CD4-positive, alpha-beta T cell treated with Interleukin-15 for 1 hour (primary cell): ENCODE results near the gene GORASP1.

Source experiments
- DNase-seq: peaks from one replicate; pipeline ENCODE4 v3.0.0-alpha.2; 2020

Gene GORASP1

DNA sequence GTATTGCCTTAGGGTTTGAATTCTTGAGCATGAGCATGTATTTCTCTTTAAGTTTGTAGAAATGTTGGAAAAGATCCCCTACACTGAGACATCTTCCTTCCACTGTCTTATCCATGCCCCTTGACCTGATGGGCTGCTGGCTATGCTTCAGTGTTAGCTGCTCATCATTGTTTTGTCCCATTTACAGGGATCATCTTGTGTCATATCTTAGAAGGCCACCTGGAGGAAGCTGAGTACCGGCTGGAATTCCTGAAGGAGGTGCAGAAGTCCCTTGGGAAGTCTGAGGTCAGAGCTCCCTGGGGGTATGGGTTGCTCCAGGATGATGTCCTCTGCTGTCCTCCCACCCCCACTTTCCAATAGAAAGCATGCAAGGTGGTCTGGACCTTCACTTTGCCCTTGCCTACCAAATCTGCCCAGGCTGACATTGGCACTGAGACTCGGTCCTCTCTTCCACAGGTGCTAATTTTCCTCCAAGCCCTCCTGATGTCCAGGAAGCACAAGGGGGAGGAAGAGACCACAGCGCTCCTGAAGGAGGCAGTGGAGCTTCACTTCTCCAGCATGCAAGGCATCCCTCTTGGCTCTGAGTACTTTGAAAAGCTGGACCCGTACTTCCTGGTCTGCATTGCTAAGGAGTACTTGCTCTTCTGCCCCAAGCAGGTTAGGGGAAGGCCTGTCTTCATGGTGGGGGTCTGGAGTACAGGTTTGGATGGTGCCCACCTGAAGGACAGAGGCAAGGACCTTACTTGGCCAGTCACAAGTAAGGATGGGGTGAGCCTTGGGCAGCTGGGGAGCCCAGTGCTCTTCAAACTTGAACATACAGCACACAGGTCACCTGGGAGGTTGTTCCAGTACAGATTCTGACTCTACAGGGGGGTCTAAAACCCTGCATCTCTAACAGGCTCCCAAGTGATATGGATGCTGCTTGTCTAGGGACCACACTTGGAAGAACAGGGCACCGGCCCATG lies 17.7 kb upstream of the GORASP1 start:
- DNase-seq = no peak

DNA sequence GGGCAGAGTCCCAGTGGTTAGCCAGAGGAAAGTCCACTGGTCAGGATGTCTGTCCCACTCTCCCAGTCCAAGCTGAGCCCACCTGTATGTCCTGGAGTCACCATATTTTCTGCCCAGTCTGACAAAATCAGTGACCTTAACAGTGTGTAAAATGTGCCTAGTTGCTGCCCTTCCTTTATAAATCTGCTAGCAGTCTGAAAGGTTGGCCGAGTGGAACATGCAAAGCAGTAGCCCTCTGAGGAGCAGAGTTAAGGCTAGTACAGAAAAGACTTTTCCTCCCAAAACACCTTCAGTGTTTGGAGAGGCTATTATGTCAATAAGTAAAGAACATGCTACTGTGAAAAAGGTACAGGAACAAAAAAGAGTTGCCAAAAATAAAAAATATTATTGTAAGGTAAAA lies 15.4 kb upstream of the GORASP1 start:
- DNase-seq = no peak

GRCh38 chr3:39121621-39122020 lies 14.2 kb upstream of the GORASP1 start:
- no peak for DNase-seq

GRCh38 chr3:39118931-39119660 lies 11.7 kb upstream of the GORASP1 start:
- DNase-seq = no peak

- no peak for DNase-seq
Measured at GRCh38 chr3:39118079-39118478, 10.7 kb upstream of the GORASP1 start.

DNA sequence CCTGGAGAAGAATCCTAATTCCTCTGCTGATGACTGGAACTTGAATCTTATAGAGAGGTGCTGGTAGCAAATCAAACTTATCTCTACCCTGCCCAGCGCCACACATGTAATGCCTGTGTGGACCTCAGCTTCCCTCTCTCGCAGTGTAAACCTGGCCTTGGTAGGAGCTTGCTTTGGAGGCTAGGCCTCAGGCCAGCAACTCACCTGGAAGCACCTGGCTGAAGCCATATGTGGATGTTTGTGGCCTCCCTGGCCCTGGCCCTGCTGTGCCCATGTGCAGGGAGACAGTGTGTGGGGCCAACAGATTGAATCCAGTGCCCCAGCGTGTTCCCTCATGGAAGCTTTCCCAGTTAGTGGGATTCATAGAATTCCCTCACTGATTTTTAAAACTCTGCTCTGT lies 8.4 kb upstream of the GORASP1 start:
- no peak for DNase-seq

DNA sequence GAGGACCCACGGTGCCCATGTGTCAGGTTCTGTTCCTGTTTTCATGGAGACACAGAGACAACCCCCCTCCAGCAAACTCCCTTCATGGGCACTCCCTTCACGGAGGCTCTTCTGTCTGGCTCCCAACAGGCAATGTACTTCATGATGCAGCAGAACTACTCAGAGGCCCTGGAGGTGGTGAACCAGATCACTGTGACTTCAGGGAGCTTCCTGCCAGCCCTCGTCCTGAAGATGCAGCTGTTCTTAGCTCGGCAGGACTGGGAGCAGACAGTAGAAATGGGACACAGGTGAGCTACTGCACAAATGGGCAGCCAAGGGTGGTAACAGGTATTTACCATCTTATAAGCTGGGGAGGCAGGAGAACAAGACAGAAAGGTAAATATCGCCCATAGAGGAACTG lies 7.0 kb upstream of the GORASP1 start:
- no peak for DNase-seq

DNA sequence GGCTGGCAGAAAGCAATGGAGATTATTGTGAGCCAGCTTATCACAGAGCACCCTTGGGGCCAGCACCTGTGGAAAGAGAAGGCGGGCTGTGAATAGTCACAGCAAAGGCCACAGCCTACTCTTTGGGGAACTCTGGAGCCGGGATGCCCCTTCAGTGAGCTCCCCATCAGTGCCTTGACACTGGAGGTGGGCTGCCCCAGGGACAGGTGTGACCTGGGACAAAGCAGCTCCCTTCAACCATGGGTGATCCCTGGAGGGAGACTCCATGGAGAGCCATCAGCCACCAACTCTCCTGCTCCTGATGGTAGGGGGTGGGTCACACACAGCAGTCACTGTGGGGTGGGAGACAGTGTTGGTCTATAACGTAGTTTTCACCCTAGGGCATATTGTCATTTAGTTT lies 5.9 kb upstream of the GORASP1 start:
- no peak for DNase-seq

- DNase-seq = no peak
Measured at GRCh38 chr3:39112535-39112934, 5.1 kb upstream of the GORASP1 start.

DNA sequence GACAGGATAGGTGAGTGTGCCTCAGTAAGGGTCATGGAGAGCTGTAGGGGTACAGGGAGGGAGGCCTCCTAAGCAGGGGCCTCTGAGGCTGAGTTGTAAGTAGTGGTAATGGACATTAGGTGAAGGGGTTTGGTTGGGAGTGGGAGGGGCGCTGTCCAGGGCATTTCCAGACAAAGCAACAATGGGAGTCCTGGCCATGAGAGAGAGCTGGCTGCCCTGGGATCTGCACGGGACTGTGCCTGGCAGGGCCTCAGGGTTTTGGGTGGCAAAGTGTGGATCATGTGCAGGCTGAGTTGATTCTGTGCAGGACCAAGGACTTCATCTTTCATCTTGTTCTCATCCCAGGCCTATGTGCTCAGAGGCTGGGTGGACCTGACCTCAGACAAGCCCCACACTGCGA lies 4.7 kb upstream of the GORASP1 start:
- DNase-seq = no peak

- no peak for DNase-seq
Measured at GRCh38 chr3:39110041-39110639, 2.7 kb upstream of the GORASP1 start.

GRCh38 chr3:39109086-39109485 lies 1.7 kb upstream of the GORASP1 start:
- no peak for DNase-seq

GRCh38 chr3:39108200-39108710 lies 828 bp upstream of the GORASP1 start:
- peak; percentile 53 for DNase-seq

- DNase-seq = no peak
Measured at GRCh38 chr3:39106851-39107387, 508 bp downstream of the GORASP1 start.

DNA sequence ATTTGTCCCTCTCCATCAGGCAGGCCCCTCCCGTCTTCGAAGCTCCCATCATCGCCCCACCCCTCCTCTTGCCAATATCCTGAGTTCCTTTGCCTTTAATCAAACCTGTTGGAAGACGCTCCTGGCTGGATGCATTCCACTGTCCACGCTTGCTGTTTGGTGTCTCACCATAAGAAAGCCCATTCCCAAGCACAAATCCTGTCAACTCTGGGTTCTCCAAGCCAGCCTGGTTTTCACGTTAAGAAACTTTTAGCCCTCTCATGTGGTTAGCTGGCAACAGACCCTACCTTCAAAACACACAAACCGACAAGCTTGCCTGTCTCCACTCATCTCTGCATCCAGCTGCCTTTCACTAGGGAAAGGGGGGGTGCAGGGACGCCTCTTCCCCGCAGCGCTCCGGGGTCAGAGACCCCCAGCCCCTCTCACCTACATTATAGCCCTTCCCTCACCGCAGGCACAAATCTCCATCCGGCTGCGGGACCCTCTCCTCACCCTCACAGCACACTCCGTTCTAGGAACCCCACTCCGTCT lies 1.1 kb downstream of the GORASP1 start:
- no peak for DNase-seq

GRCh38 chr3:39105687-39106063 lies 1.8 kb downstream of the GORASP1 start:
- DNase-seq = no peak

- no peak for DNase-seq
Measured at GRCh38 chr3:39104961-39105686, 2.3 kb downstream of the GORASP1 start.

DNA sequence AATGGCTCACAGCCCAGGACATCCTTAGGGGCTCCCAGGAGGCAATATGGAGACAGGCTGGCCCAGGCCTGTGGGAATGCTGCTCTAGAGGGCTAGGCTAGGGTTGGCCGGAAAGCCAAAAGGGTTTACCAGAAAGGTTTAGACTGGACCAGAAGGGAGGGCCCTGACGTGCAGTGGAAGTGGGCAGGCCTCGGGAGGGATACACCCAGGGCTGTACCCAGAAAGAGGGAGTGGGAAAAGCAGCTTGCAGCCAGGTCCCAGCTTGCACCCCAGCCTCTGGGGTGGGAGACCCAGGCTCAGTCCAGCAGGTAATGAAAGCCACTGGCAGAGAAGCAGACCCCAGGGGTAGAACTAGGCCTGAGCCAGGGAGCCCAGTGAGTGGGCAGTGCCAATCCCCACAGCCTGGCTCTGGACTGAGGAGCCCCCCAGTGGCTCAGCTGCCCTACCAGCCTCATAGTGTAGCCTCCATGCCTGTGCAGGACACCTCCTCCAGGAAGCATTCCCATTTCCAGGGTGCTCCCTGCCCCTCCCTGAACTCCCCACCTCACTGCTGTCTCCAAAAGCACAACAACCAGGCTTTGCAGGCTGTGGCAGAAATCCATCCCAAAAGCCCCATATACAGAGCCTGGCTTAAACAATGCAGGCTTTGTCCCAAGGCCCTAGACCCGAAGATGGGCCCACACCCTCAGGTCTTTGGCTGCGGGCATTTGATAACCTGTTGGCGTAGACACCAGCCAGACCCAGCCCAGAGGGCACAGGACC lies 3.5 kb downstream of the GORASP1 start:
- no peak for DNase-seq

DNA sequence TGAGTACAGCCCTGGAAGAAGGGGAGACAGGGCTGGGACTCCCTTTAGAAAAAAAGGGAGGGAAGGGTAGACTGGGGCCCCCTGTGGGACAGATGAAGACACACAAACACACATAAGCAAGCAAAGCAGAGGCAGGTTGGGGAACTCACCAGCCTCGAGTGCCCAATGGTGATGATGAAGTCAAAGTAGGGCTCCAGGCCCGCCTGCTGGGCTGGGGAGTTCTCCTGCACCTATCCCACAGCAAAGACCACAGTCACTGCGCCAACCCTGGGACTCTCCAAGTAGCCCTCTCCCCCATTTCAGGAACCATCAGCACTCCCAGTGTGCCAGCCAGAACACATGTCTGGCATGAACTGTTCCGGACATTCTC lies 4.1 kb downstream of the GORASP1 start:
- DNase-seq = no peak

- no peak for DNase-seq
Measured at GRCh38 chr3:39102504-39103323, 4.7 kb downstream of the GORASP1 start.
